A549 (cell line): ENCODE results near the gene PFN2.

ENCODE experiments used
- CTCF ChIP-seq: fragments of >200 bp; sonication (Bioruptor Twin); formaldehyde crosslinking; IDR thresholded peaks from 3 replicates; pipeline ENCODE4 v1.5.1; 2016
- ELK1 ChIP-seq: fragments of 150-350 bp; IDR thresholded peaks from 2 replicates; pipeline ENCODE4 v1.6.1; 2014; ENCODE audit warnings: low read depth, mild to moderate bottlenecking, low read length
- NPAS2 ChIP-seq: fragments of 250-450 bp; sonication (Bioruptor Pico); IDR thresholded peaks from 2 replicates; pipeline ENCODE4 v1.8.0; 2022; ENCODE audit warnings: mild to moderate bottlenecking, moderate library complexity, borderline replicate concordance
- PHF8 ChIP-seq: fragments of 200-600 bp; sonication (generic); IDR thresholded peaks from 2 replicates; pipeline ENCODE4 v1.6.1; 2016; ENCODE audit warnings: low read depth, mild to moderate bottlenecking, antibody characterized with exemption, moderate library complexity, borderline replicate concordance
- RCOR1 ChIP-seq: fragments of 150-350 bp; IDR thresholded peaks from 2 replicates; pipeline ENCODE4 v1.6.1; 2014; ENCODE audit warnings: antibody characterized with exemption, low read length, low read depth

GRCh38 chr3:149977386-149977785, 6.7 kb upstream of the PFN2 start:
- no peak for TF ChIP-seq ELK1
- no peak for TF ChIP-seq CTCF
- no peak for TF ChIP-seq PHF8
- no peak for TF ChIP-seq RCOR1
- no peak for TF ChIP-seq NPAS2
